SK-N-SH (cell line): ENCODE results near the gene PSTPIP1.

Experiments
- CHD2 ChIP-seq: fragments of 150-350 bp; IDR thresholded peaks from 2 replicates; pipeline ENCODE4 v1.6.1; 2018; ENCODE audit warnings: low read length; ENCODE audit not compliant: partially characterized antibody
- ELF1 ChIP-seq: IDR thresholded peaks from 2 replicates; pipeline ENCODE4 v1.4.0; 2012
- EP300 ChIP-seq, 2 experiments: IDR thresholded peaks; 2 replicates each; pipeline versions ENCODE4 v1.4.0 to v1.6.1; 2012; ENCODE audit warnings: borderline replicate concordance in 1 of 2, low read depth in 1 of 2, low read length in 1 of 2
- GABPA ChIP-seq: IDR thresholded peaks from 2 replicates; pipeline ENCODE4 v1.4.0; 2012; ENCODE audit warnings: low read depth, mild to moderate bottlenecking
- MEF2A ChIP-seq: IDR thresholded peaks from 2 replicates; pipeline ENCODE4 v1.4.0; 2012; ENCODE audit warnings: low read depth, borderline replicate concordance
- NRF1 ChIP-seq: IDR thresholded peaks from 2 replicates; pipeline ENCODE4 v1.6.1; 2012; ENCODE audit warnings: low read depth, mild to moderate bottlenecking, low read length
- POLR2AphosphoS5 ChIP-seq: IDR thresholded peaks from 2 replicates; pipeline ENCODE4 v1.6.1; 2012; ENCODE audit warnings: low read depth, low read length
- RCOR1 ChIP-seq: fragments of 150-350 bp; IDR thresholded peaks from 2 replicates; pipeline ENCODE4 v1.6.1; 2017; ENCODE audit warnings: antibody characterized with exemption, low read length
- REST ChIP-seq: IDR thresholded peaks from 2 replicates; pipeline ENCODE4 v1.6.1; 2012; ENCODE audit warnings: mild to moderate bottlenecking, low read depth, low read length, moderate library complexity
- SIN3A ChIP-seq: IDR thresholded peaks from 2 replicates; pipeline ENCODE4 v1.6.1; 2012; ENCODE audit warnings: low read depth, mild to moderate bottlenecking, low read length, moderate library complexity, borderline replicate concordance
- SMC3 ChIP-seq: IDR thresholded peaks from 2 replicates; pipeline ENCODE4 v1.6.1; 2012; ENCODE audit warnings: low read depth, low read length, improper control_type of control experiment
- USF2 ChIP-seq: fragments of 150-350 bp; IDR thresholded peaks from 2 replicates; pipeline ENCODE4 v1.6.1; 2017; ENCODE audit warnings: antibody characterized with exemption, low read length, low read depth, borderline replicate concordance
- TF ChIP-seq, protein P1 (sequence below): fragments of 200-600 bp; sonication (generic); IDR thresholded peaks from 2 replicates; pipeline ENCODE4 v1.6.1; 2017; ENCODE audit warnings: antibody characterized with exemption, mild to moderate bottlenecking, moderate library complexity

DNA sequence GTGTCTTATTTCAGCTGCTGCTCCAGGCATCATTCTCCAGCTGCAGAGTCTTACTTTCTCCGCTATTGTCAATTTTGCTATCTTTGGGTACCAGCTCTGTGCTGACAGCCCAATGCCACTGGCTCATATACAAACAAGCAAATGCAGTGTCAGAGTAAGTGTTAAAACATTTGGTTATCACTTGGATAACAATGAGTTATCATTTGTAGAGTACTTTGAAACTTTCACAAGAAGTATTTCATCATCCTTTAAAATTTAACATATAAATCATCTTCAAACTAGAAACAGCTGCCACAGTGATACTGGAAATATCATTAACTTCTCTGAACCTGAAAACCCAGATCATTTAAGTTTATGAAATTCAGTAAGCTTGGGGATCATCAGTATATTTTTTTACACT lies 62.1 kb downstream of the PSTPIP1 start:
- TF ChIP-seq REST (no peak), SIN3A (no peak), MEF2A (no peak), CHD2 (no peak), SMC3 (no peak), GABPA (no peak), POLR2AphosphoS5 (no peak), RCOR1 (no peak), NRF1 (no peak), ELF1 (no peak), USF2 (no peak), EP300 (IDR thresholded peaks at IDR 0.05; ENCODE audit: borderline replicate concordance in 1 of 2, low read depth in 1 of 2, low read length in 1 of 2) (no peak)
- TF ChIP-seq, protein P1, sequence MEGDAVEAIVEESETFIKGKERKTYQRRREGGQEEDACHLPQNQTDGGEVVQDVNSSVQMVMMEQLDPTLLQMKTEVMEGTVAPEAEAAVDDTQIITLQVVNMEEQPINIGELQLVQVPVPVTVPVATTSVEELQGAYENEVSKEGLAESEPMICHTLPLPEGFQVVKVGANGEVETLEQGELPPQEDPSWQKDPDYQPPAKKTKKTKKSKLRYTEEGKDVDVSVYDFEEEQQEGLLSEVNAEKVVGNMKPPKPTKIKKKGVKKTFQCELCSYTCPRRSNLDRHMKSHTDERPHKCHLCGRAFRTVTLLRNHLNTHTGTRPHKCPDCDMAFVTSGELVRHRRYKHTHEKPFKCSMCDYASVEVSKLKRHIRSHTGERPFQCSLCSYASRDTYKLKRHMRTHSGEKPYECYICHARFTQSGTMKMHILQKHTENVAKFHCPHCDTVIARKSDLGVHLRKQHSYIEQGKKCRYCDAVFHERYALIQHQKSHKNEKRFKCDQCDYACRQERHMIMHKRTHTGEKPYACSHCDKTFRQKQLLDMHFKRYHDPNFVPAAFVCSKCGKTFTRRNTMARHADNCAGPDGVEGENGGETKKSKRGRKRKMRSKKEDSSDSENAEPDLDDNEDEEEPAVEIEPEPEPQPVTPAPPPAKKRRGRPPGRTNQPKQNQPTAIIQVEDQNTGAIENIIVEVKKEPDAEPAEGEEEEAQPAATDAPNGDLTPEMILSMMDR = no peak
